Activated T-helper 2 cell treated with anti-CD3 and anti-CD28 coated beads, Interferon-gamma antibody, Interleukin-2, Interleukin-4, amounts not matched to agents 10 μg/mL and 5 μg/mL and 100 μg/mL, durations not matched to agents 14 hours and 24 hours and 36 hours (primary cell): ENCODE results near the gene CREB3L1. TPM values are rescaled to one million over a fixed set of nuclear protein-coding genes. Genes with fewer than 3 reads are reported as not detected.

Source experiments
- DNase-seq: peaks from one replicate; pipeline ENCODE4 v3.0.0; 2021; ENCODE audit warnings: low spot score
- H3K27ac Mint-ChIP-seq: one replicate; pipeline ENCODE4 v1.8.0; 2021; ENCODE audit warnings: mixed read lengths
- H3K27me3 Mint-ChIP-seq: one replicate; pipeline ENCODE4 v1.8.0; 2021; ENCODE audit warnings: low read depth, mixed read lengths
- H3K36me3 Mint-ChIP-seq: one replicate; pipeline ENCODE4 v1.8.0; 2021; ENCODE audit warnings: low read depth, mixed read lengths
- H3K4me1 Mint-ChIP-seq: one replicate; pipeline ENCODE4 v1.8.0; 2021; ENCODE audit warnings: low read depth, mixed read lengths
- H3K4me3 Mint-ChIP-seq: one replicate; pipeline ENCODE4 v1.8.0; 2021; ENCODE audit warnings: low read depth, mild to moderate bottlenecking, moderate library complexity, mixed read lengths
- H3K9me3 Mint-ChIP-seq: one replicate; pipeline ENCODE4 v1.8.0; 2021; ENCODE audit warnings: mixed read lengths
- intact Hi-C: fragments of 100-400 bp; cut with micrococcal nuclease; formaldehyde crosslinking; loops from one replicate; pipeline ENCODE4 v1.15.1; 2023
- total RNA-seq: library from RNA; stranded (reverse); gene quantifications from 2 replicates; pipeline ENCODE4 v1.2.3, GENCODE V29; 2022

CREB3L1 gene
- total RNA-seq, 1 donor from 2014 or later: not detected

DNA sequence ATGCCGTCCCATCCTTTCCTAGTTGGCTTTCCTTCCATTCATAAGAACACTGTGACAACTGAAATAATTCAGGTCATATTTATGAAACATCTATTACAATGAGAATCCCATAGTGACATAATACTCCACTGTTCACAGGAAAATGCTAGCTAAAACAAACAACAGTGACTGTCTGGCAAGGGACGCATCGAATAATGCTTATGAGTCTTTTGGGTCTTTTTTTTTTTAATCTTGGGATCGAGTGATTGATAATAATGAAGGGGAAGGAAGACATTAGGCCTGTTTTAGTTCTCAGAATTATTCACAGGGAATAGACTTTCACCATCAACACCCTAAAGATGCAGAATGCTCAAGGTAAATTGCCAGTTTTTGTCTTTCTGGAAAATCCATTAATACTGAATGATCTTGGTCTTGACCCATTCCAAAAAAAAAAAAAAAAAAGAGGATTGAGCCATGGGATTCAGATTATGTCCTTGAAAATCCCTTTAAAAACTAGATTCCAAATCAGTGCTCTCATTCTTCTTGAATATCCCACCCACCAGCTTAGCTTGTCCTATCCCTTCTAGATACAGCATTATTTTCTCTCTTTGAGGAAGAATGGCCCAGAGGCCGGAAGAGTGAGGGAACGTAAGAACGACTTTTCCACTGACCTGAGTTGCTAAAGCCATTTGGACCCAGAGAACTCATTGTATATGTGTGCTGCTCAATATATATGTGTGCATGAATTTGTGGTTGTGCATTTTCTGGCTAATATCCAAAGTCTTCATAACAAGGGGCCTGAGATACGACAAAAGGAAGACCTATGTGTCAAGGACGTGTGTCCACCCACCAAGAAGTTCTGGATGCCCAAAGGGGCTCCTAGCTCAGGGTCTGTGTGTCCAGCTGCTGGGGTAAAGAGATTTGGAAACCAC is 35.2 kb upstream of the CREB3L1 start:
- H3K27ac Mint-ChIP-seq: peak overlapping the region; percentile 73
- no peak for DNase-seq
- peak overlapping the region; percentile 86 for H3K4me3 Mint-ChIP-seq
- H3K27me3 Mint-ChIP-seq: peaks cover 2% of the 10 kb centered on the region
- H3K4me1 Mint-ChIP-seq: peaks cover 27% of the 10 kb centered on the region
- H3K36me3 Mint-ChIP-seq: no peaks in the 10 kb centered on the region
- H3K9me3 Mint-ChIP-seq: no peaks in the 10 kb centered on the region
- intact Hi-C loops: no loop called here

DNA sequence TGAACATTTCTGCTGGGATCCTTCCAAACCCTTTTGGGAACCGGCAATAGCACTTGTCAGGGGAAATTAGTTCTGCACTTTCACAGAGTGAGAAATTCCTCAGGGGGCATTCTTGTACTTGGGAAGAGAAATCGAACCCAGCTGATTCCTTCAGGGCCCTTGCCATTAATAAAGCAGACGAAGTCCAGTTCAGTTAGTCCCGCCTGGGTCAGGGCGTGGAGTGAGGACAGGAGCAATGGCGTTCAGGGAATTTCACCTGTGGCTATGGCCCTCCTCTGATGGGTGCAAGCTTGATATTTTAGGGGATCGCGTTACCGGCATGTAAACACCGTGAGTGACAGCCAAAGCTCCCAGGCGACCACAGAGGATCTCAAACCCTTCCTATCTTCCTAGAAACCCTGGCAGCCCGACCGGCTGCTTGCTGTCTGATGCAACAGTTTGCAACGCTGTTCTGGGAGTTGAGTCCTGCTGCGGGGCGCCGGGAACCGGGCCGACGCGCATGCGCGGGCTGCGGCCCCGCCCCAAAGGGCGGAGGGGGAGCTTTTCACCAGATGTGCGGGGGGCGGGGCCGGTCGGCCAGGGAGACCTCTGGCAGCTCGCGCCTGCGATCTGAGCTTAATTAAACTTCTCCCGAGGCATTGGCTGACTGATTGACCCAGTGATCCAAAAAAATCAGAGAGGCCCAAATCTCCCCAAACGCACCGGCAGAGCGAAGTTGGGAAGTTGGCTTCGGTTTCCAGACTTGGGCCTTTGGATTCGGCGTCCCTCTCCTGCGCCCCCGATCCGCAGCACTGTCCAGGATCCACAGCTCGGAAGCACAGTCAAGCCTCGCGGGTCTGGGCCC is 34.3 kb upstream of the CREB3L1 start:
- DNase-seq: peak; percentile 83
- Mint-ChIP-seq H3K27ac (peak overlapping the region; percentile 73), H3K4me1 (peaks cover 23% of the 10 kb centered on the region), H3K36me3 (no peaks in the 10 kb centered on the region), H3K9me3 (no peaks in the 10 kb centered on the region), H3K4me3 (peak overlapping the region; percentile 86), H3K27me3 (no peaks in the 10 kb centered on the region)
- intact Hi-C loops: loop anchor here (1.0 kb wide), 1 partner anchor 326 kb away; the partner anchor contains the start of gene PEX16

DNA sequence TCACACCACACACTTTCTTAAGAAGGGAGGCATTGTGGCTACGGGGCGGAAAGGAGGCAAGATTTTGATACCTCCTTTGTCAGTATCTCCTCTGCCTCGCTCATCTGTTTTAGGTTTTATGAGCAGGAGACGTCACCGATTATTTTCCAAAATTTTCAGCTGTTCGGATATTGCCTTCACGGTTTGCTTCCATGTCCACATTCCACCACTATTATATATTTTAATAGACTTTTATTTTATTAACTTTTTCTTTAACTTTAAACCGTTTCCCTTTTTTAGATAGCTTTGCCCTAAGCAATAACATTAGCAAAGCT is 33.7 kb upstream of the CREB3L1 start:
- DNase-seq: no peak
- Mint-ChIP-seq H3K36me3 (no peaks in the 10 kb centered on the region), H3K27me3 (no peaks in the 10 kb centered on the region), H3K4me1 (peaks cover 23% of the 10 kb centered on the region), H3K4me3 (peak overlapping the region; percentile 86), H3K9me3 (no peaks in the 10 kb centered on the region), H3K27ac (peak overlapping the region; percentile 50)
- intact Hi-C loops: loop anchor here (1.0 kb wide), 1 partner anchor 326 kb away; the partner anchor contains the start of gene PEX16

DNA sequence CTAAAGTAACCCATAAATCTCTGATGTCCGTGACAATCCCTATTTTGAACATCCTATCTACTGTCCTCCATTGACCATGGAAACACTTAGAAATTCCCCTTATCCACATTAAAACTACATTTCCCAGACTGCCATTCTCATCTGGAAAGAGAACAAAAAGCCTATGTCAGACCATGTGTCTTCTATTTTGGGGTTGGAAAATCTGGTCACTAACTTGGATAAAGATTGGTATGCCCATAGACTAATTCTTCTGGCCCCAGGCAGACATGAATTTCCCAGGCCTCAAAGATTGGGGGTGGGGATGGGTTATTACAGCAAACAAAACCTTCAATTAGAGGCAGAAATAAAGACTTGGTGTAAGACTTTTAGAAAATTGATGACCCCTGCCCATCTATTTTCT is 30.9 kb upstream of the CREB3L1 start:
- Mint-ChIP-seq H3K36me3 (no peaks in the 10 kb centered on the region), H3K4me1 (peaks cover 20% of the 10 kb centered on the region), H3K4me3 (no peak overlapping the region), H3K9me3 (no peaks in the 10 kb centered on the region), H3K27ac (no peak overlapping the region), H3K27me3 (no peaks in the 10 kb centered on the region)
- intact Hi-C loops: no loop called here
- no peak for DNase-seq

DNA sequence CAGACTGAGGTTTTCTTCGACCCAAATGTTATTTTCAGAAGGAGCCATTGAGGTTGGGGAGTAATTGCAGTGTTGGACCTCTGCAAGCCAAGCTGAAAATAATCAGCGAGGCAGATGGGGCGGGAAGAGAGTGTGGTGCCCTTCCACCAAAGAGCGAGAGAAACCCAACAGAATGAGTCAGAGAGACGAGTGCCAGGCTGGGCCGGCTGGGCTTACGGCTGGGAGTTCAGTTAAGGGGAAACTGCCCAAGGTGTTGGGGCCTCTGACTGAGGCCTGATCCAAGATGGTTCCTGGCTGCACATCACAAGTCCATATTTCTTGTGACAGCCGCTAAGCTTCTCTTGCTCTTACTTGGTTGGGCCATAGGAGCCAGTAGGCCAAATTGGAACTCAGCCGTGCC is 30.4 kb upstream of the CREB3L1 start:
- H3K27me3 Mint-ChIP-seq: peaks cover under 1% of the 10 kb centered on the region

GRCh38 chr11:46247659-46248058 is 29.8 kb upstream of the CREB3L1 start:
- no peaks in the 10 kb centered on the region for H3K9me3 Mint-ChIP-seq
- intact Hi-C loops: no loop called here
- peaks cover 2% of the 10 kb centered on the region for H3K27me3 Mint-ChIP-seq
- no peak overlapping the region for H3K4me3 Mint-ChIP-seq
- DNase-seq: no peak
- H3K36me3 Mint-ChIP-seq: no peaks in the 10 kb centered on the region
- H3K4me1 Mint-ChIP-seq: peaks cover 14% of the 10 kb centered on the region
- H3K27ac Mint-ChIP-seq: no peak overlapping the region

More for the DNA sequence above, 30.4 kb upstream of the CREB3L1 start:
- Mint-ChIP-seq H3K4me3 (no peak overlapping the region), H3K27ac (no peak overlapping the region), H3K4me1 (peaks cover 18% of the 10 kb centered on the region), H3K9me3 (no peaks in the 10 kb centered on the region), H3K36me3 (no peaks in the 10 kb centered on the region)
- intact Hi-C loops: no loop called here
- DNase-seq: no peak

DNA sequence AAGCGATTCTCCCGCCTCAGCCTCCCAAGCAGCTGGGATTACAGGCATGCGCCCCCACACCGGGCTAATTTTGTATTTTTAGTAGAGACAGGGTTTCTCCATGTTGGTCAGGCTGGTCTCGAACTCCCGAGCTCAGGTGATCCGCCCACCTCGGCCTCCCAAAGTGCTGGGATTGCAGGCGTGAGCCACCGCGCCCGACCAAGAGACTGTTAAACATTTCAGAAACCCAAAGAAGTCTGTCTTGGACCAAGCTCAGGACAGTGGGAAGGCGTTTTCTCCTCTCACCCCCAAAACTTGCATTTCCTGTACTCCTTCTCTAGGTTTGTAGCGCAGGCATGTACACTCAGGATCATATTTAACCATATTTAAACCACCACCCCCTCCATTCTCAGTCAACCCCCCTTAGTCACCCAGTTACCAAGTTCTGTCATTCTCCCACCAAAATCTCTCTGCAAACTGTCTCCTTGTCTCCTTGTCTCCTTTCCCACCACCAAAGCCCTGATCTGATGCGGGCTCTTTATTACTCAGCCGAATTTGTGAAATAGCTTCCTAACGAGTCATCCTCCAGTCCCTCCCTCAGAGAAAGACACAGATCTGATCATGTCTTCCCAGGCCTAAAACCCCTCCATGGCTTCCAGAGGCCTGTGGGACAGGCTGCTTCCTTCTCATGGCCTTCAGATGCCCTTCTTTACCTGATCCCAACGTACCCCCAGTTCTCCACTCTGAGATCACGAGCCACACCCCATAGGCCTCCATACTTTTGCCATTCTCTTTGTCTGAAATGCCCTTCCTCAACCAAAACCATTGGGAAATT is 29.0 kb upstream of the CREB3L1 start:
- peaks cover 2% of the 10 kb centered on the region for H3K27me3 Mint-ChIP-seq
- intact Hi-C loops: no loop called here
- H3K4me1 Mint-ChIP-seq: peaks cover 9% of the 10 kb centered on the region
- no peak overlapping the region for H3K27ac Mint-ChIP-seq
- no peaks in the 10 kb centered on the region for H3K36me3 Mint-ChIP-seq
- DNase-seq: no peak
- H3K4me3 Mint-ChIP-seq: no peak overlapping the region
- H3K9me3 Mint-ChIP-seq: no peaks in the 10 kb centered on the region

GRCh38 chr11:46249103-46249937 is 28.1 kb upstream of the CREB3L1 start:
- H3K36me3 Mint-ChIP-seq: no peaks in the 10 kb centered on the region
- no peak overlapping the region for H3K4me3 Mint-ChIP-seq
- H3K9me3 Mint-ChIP-seq: no peaks in the 10 kb centered on the region
- no peak overlapping the region for H3K27ac Mint-ChIP-seq
- intact Hi-C loops: no loop called here
- peaks cover 2% of the 10 kb centered on the region for H3K27me3 Mint-ChIP-seq
- peaks cover 9% of the 10 kb centered on the region for H3K4me1 Mint-ChIP-seq
- DNase-seq: no peak

DNA sequence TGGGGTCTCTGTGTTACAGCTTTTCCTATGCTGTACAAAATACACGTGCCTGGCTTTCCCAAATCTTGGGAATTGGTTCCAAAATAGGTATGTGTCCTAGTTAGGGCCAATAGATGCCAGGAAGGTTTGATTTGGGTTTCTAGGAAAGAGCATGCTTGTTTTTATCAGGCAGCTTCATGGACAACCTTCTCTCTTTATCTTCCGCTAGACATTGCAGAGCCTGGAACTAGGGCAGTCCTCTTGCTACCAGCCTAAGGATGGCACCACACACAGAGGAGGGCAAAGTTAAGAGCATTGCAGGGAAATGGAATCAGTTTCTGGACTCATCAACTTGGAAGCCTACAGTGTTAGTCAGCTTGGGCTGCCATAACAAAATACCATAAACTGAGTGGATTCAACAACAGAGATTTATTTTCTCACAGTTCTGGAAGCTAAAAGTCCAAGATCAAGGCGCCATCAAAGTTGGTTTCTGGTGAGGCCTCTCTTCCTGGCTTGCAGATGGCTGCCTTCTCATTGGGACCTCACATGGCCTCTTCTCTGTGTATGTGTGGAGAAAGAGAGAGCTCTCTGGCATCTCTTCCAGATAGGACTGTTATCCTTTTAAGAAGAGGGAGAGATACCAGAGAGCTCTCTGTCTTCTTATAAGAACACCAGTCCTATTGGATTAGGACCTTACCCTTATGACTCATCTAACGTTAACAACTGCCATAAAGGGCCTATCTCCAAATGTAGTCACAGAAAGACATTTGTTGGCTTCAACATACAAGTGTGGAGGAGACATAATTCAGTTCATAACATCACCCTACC is 27.3 kb upstream of the CREB3L1 start:
- H3K4me3 Mint-ChIP-seq: no peak overlapping the region
- peaks cover 2% of the 10 kb centered on the region for H3K27me3 Mint-ChIP-seq
- intact Hi-C loops: no loop called here
- H3K36me3 Mint-ChIP-seq: no peaks in the 10 kb centered on the region
- DNase-seq: no peak
- H3K27ac Mint-ChIP-seq: no peak overlapping the region
- peaks cover 9% of the 10 kb centered on the region for H3K4me1 Mint-ChIP-seq
- H3K9me3 Mint-ChIP-seq: no peaks in the 10 kb centered on the region

- no peaks in the 10 kb centered on the region for H3K9me3 Mint-ChIP-seq
- H3K4me3 Mint-ChIP-seq: no peak overlapping the region
- no peak overlapping the region for H3K27ac Mint-ChIP-seq
- H3K36me3 Mint-ChIP-seq: no peaks in the 10 kb centered on the region
- peaks cover 2% of the 10 kb centered on the region for H3K27me3 Mint-ChIP-seq
- no peak for DNase-seq
- intact Hi-C loops: no loop called here
- H3K4me1 Mint-ChIP-seq: peaks cover 9% of the 10 kb centered on the region
These were observed 26.8 kb upstream of the CREB3L1 start for GRCh38 chr11:46250745-46251052.

DNA sequence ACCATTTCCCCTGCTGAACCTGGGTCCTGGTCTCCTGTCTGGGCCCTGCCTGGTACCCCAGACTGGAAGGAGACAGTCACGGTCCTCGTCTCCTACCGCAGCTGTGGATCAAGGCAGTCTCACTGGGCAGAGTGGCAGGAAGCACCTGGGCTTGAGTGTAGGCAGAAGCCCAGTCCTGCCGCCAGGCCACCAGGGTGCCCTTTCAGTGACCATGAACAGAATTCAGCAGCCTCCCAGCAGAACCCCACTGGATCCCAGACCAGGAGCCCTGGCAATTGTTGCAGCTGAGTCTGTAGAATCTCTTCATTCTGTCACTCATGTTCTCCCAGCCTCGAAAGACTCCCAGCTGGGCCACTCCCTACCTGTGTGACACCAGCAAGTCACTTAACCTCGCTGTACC is 25.5 kb upstream of the CREB3L1 start:
- Mint-ChIP-seq H3K4me1 (peaks cover 9% of the 10 kb centered on the region), H3K9me3 (no peaks in the 10 kb centered on the region), H3K27me3 (peaks cover 5% of the 10 kb centered on the region), H3K36me3 (no peaks in the 10 kb centered on the region), H3K4me3 (no peak overlapping the region), H3K27ac (no peak overlapping the region)
- intact Hi-C loops: no loop called here
- DNase-seq: no peak
